ENCODE results near the gene SLC35F3. TPM values are rescaled to one million over a fixed set of nuclear protein-coding genes. Genes with fewer than 3 reads are reported as not detected.

SLC35F3 gene
- polyA plus RNA-seq, 1 donor from 2014 or later: 13.9 TPM

DNA sequence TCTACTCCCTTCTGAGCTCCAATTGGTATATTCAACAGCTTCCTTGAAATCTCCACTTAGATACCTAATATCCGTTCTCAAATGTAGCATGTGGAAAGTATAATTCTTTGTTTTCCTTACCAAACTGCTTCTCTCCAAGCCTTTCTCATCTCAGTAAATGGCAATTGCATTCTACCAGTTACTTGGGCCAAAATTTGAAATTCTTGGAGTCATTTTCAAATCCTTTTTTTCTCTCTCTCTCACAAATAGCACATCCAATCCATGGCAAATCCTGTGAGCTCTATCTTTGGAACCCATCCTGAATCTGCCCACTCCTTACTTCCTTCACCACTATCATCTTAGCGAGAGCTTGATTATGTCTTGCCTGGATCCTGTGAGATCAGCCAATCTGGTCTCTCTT, 39.3 kb upstream of the SLC35F3 start:
- no peak overlapping the region for H2AFZ ChIP-seq (ENCODE audit: low read depth, low read length)
- no peaks in the 10 kb centered on the region for H3K79me2 ChIP-seq (replicated peaks; ENCODE audit: insufficient read depth, low read length)
- H3K4me3 ChIP-seq (ENCODE audit: low read length): no peak overlapping the region
- no peaks in the 10 kb centered on the region for H3K27me3 ChIP-seq (ENCODE audit: insufficient read depth, low read depth, low read length)
- no peaks in the 10 kb centered on the region for H3K36me3 ChIP-seq (ENCODE audit: insufficient read depth, low read length)
- H4K20me1 ChIP-seq (ENCODE audit: insufficient read depth): no peaks in the 10 kb centered on the region
- H3F3A ChIP-seq (ENCODE audit: insufficient read depth, low read length, poor library complexity, severe bottlenecking): no peaks in the 10 kb centered on the region
- no peak overlapping the region for H3K27ac ChIP-seq (ENCODE audit: low read length)
- no peaks in the 10 kb centered on the region for H3K9me3 ChIP-seq (ENCODE audit: low read length)
- no peaks in the 10 kb centered on the region for H3K9me2 ChIP-seq (ENCODE audit: insufficient read depth, low read length)
- no peak overlapping the region for H3K4me2 ChIP-seq (ENCODE audit: low read length)
- TF ChIP-seq RAD21 (conservative IDR thresholded peaks at IDR 0.05) (no peak), EZH2 (IDR thresholded peaks at IDR 0.05; ENCODE audit: borderline replicate concordance, insufficient read depth, low read length, poor library complexity, severe bottlenecking) (no peak), SMC3 (conservative IDR thresholded peaks at IDR 0.05; ENCODE audit: poor library complexity) (no peak), POLR2AphosphoS5 (IDR thresholded peaks at IDR 0.05) (no peak), MXI1 (conservative IDR thresholded peaks at IDR 0.05; ENCODE audit: poor library complexity, severe bottlenecking) (no peak), EP300 (conservative IDR thresholded peaks at IDR 0.05; ENCODE audit: poor library complexity, severe bottlenecking) (no peak), CTCF (IDR thresholded peaks at IDR 0.05; ENCODE audit: poor library complexity, severe bottlenecking) (no peak), TAF1 (IDR thresholded peaks at IDR 0.05; ENCODE audit: low read depth) (no peak)
- TF ChIP-seq, protein P1, sequence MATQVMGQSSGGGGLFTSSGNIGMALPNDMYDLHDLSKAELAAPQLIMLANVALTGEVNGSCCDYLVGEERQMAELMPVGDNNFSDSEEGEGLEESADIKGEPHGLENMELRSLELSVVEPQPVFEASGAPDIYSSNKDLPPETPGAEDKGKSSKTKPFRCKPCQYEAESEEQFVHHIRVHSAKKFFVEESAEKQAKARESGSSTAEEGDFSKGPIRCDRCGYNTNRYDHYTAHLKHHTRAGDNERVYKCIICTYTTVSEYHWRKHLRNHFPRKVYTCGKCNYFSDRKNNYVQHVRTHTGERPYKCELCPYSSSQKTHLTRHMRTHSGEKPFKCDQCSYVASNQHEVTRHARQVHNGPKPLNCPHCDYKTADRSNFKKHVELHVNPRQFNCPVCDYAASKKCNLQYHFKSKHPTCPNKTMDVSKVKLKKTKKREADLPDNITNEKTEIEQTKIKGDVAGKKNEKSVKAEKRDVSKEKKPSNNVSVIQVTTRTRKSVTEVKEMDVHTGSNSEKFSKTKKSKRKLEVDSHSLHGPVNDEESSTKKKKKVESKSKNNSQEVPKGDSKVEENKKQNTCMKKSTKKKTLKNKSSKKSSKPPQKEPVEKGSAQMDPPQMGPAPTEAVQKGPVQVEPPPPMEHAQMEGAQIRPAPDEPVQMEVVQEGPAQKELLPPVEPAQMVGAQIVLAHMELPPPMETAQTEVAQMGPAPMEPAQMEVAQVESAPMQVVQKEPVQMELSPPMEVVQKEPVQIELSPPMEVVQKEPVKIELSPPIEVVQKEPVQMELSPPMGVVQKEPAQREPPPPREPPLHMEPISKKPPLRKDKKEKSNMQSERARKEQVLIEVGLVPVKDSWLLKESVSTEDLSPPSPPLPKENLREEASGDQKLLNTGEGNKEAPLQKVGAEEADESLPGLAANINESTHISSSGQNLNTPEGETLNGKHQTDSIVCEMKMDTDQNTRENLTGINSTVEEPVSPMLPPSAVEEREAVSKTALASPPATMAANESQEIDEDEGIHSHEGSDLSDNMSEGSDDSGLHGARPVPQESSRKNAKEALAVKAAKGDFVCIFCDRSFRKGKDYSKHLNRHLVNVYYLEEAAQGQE (IDR thresholded peaks at IDR 0.05; ENCODE audit: borderline replicate concordance): no peak
- H3K9ac ChIP-seq (ENCODE audit: low read length): no peak overlapping the region

GRCh38 chr1:233865902-233866301, 38.6 kb upstream of the SLC35F3 start:
- Histone ChIP-seq H3K9ac (ENCODE audit: low read length) (no peak overlapping the region), H3K79me2 (replicated peaks; ENCODE audit: insufficient read depth, low read length) (no peaks in the 10 kb centered on the region), H3K36me3 (ENCODE audit: insufficient read depth, low read length) (no peaks in the 10 kb centered on the region), H3K9me3 (ENCODE audit: low read length) (no peaks in the 10 kb centered on the region), H3K9me2 (ENCODE audit: insufficient read depth, low read length) (no peaks in the 10 kb centered on the region), H3K27ac (ENCODE audit: low read length) (no peak overlapping the region), H3K27me3 (ENCODE audit: insufficient read depth, low read depth, low read length) (no peaks in the 10 kb centered on the region), H3K4me3 (ENCODE audit: low read length) (no peak overlapping the region), H3F3A (ENCODE audit: insufficient read depth, low read length, poor library complexity, severe bottlenecking) (no peaks in the 10 kb centered on the region), H2AFZ (ENCODE audit: low read depth, low read length) (no peak overlapping the region), H4K20me1 (ENCODE audit: insufficient read depth) (no peaks in the 10 kb centered on the region), H3K4me2 (ENCODE audit: low read length) (no peak overlapping the region)
- TF ChIP-seq EP300 (conservative IDR thresholded peaks at IDR 0.05; ENCODE audit: poor library complexity, severe bottlenecking): no peak
- TF ChIP-seq TAF1 (IDR thresholded peaks at IDR 0.05; ENCODE audit: low read depth): no peak
- TF ChIP-seq, protein P1 (IDR thresholded peaks at IDR 0.05; ENCODE audit: borderline replicate concordance): no peak
- no peak for TF ChIP-seq MXI1 (conservative IDR thresholded peaks at IDR 0.05; ENCODE audit: poor library complexity, severe bottlenecking)
- no peak for TF ChIP-seq EZH2 (IDR thresholded peaks at IDR 0.05; ENCODE audit: borderline replicate concordance, insufficient read depth, low read length, poor library complexity, severe bottlenecking)
- no peak for TF ChIP-seq CTCF (IDR thresholded peaks at IDR 0.05; ENCODE audit: poor library complexity, severe bottlenecking)
- TF ChIP-seq RAD21 (conservative IDR thresholded peaks at IDR 0.05): no peak
- no peak for TF ChIP-seq POLR2AphosphoS5 (IDR thresholded peaks at IDR 0.05)
- no peak for TF ChIP-seq SMC3 (conservative IDR thresholded peaks at IDR 0.05; ENCODE audit: poor library complexity)
